ENCODE data around the gene PCOLCE2.

PCOLCE2 gene

GRCh38 chr3:142787719-142788118, 101.2 kb downstream of the PCOLCE2 start:
- H3K9me3 Mint-ChIP-seq: no peaks in the 10 kb centered on the region
- H3K4me1 Mint-ChIP-seq (ENCODE audit: low read depth): no peaks in the 10 kb centered on the region
- H3K27me3 Mint-ChIP-seq (ENCODE audit: low read depth): no peaks in the 10 kb centered on the region
- no peak for DNase-seq (ENCODE audit: low spot score)
- no peak overlapping the region for H3K27ac Mint-ChIP-seq
- no peak overlapping the region for H3K4me3 Mint-ChIP-seq
- H3K36me3 Mint-ChIP-seq (ENCODE audit: low read depth): no peaks in the 10 kb centered on the region

GRCh38 chr3:142785996-142786395, 102.9 kb downstream of the PCOLCE2 start:
- Mint-ChIP-seq H3K4me1 (ENCODE audit: low read depth) (no peaks in the 10 kb centered on the region), H3K36me3 (ENCODE audit: low read depth) (no peaks in the 10 kb centered on the region), H3K27ac (no peak overlapping the region), H3K4me3 (no peak overlapping the region), H3K9me3 (no peaks in the 10 kb centered on the region), H3K27me3 (ENCODE audit: low read depth) (no peaks in the 10 kb centered on the region)
- no peak for DNase-seq (ENCODE audit: low spot score)

DNA sequence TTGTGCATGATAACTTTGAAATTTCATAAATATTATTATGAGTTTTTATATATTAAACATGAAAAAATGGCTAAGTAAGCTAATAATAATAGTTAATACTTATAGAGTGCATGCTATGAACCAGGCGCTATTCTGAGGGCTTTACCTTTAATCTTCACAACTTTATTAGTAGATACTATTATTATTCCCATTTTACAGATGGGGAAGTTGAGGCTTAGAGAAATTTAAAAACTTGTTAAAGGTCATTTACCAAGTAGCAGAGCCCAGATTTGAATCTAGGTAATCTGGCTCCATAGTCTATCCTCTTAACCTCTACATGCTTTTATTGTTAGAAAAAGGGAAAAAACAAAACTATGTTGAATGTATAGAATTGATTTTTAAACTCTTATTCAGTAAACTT, 104.7 kb downstream of the PCOLCE2 start:
- no peak for DNase-seq (ENCODE audit: low spot score)
- Mint-ChIP-seq H3K9me3 (no peaks in the 10 kb centered on the region), H3K4me3 (no peak overlapping the region), H3K27ac (no peak overlapping the region), H3K4me1 (ENCODE audit: low read depth) (no peaks in the 10 kb centered on the region), H3K27me3 (ENCODE audit: low read depth) (no peaks in the 10 kb centered on the region), H3K36me3 (ENCODE audit: low read depth) (no peaks in the 10 kb centered on the region)

DNA sequence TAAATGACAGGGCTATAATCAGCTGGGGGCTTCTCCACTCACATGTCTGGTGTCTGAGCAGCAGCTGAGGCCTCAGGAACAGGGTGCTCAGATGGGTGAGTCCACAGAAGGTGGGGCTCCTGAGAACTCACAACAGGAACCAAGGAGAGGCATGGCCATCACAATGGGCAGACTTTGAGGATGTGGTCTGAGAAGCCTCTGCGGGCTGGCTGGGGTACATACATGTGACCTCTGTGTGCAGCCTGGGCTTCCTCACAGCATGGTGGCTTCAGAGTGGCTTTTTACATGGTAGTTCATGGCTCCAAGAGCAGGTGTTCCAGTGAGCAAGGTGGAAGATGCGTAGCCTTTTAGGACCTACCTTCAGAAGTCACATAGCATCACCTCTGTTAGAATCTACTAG, 106.3 kb downstream of the PCOLCE2 start:
- H3K4me1 Mint-ChIP-seq (ENCODE audit: low read depth): no peaks in the 10 kb centered on the region
- H3K27ac Mint-ChIP-seq: no peak overlapping the region
- no peaks in the 10 kb centered on the region for H3K9me3 Mint-ChIP-seq
- H3K36me3 Mint-ChIP-seq (ENCODE audit: low read depth): no peaks in the 10 kb centered on the region
- no peak for DNase-seq (ENCODE audit: low spot score)
- H3K27me3 Mint-ChIP-seq (ENCODE audit: low read depth): no peaks in the 10 kb centered on the region
- H3K4me3 Mint-ChIP-seq: no peak overlapping the region

DNA sequence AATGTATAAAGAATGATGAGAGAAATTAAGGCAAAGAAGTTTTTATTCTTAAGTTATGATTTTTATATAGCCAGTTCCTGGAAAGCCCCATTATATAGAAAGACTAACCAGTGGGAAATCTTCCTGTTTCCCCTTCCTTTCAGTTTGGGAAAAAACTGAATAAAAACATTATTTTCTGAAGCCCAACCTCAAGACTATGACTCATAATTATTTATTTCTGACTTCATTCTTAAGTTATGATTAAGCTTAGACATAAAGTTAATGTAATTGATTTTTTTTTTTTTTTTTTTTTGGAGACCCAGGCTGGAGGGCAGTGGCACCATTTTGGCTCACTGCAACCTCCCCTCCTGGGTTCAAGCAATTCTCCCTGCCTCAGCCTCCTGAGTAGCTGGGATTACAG, 109.3 kb downstream of the PCOLCE2 start:
- no peaks in the 10 kb centered on the region for H3K36me3 Mint-ChIP-seq (ENCODE audit: low read depth)
- no peaks in the 10 kb centered on the region for H3K4me1 Mint-ChIP-seq (ENCODE audit: low read depth)

DNA sequence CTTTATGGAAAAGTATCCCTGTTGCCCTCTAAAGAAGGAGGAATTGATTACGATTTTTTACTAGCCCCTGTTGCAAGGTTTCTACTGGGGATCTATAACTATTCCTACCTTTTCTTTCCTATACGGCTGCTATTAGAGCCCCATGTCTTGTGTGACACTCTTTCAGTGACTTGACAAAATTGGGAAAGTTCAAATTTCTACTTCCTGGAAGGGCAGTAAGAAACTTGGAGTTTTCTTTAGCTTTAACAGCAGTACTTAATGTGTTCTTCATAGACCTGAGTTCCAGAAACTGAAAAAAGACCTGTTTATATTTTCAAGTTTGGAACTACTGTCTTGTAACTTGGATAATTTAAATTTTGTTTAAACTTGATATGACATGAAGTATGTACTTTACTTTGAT, 110.3 kb downstream of the PCOLCE2 start:
- H3K9me3 Mint-ChIP-seq: no peaks in the 10 kb centered on the region
- no peak for DNase-seq (ENCODE audit: low spot score)
- no peaks in the 10 kb centered on the region for H3K27me3 Mint-ChIP-seq (ENCODE audit: low read depth)
- no peak overlapping the region for H3K27ac Mint-ChIP-seq
- no peaks in the 10 kb centered on the region for H3K4me1 Mint-ChIP-seq (ENCODE audit: low read depth)
- H3K36me3 Mint-ChIP-seq (ENCODE audit: low read depth): no peaks in the 10 kb centered on the region
- H3K4me3 Mint-ChIP-seq: no peak overlapping the region

More for the DNA sequence above, 109.3 kb downstream of the PCOLCE2 start:
- Mint-ChIP-seq H3K4me3 (no peak overlapping the region), H3K27ac (no peak overlapping the region), H3K9me3 (no peaks in the 10 kb centered on the region), H3K27me3 (ENCODE audit: low read depth) (no peaks in the 10 kb centered on the region)
- DNase-seq (ENCODE audit: low spot score): no peak

GRCh38 chr3:142777927-142778326, 111.0 kb downstream of the PCOLCE2 start:
- H3K4me1 Mint-ChIP-seq (ENCODE audit: low read depth): no peaks in the 10 kb centered on the region
- H3K27ac Mint-ChIP-seq: no peak overlapping the region
- no peaks in the 10 kb centered on the region for H3K27me3 Mint-ChIP-seq (ENCODE audit: low read depth)
- no peak overlapping the region for H3K4me3 Mint-ChIP-seq
- H3K36me3 Mint-ChIP-seq (ENCODE audit: low read depth): no peaks in the 10 kb centered on the region
- DNase-seq (ENCODE audit: low spot score): no peak
- no peaks in the 10 kb centered on the region for H3K9me3 Mint-ChIP-seq

DNA sequence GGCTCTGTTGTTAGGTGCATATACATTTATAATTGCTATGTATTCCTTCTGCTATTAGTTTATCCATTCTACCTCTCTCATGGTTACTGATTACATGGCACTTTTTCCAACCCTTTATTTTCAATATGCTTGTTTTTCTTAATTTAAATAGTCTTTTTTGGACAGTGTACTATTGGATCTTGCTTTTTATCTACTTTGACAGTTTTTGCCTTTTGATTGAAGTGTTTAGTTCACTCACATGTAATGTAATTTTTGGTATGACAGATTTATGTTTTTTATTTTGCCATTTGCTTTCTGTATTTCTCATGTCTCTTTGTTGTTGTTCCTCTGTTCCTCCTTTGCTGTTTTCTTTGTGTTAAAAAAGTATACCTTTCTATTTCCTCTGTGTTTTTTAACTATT, 120.5 kb downstream of the PCOLCE2 start:
- H3K36me3 Mint-ChIP-seq (ENCODE audit: low read depth): no peaks in the 10 kb centered on the region
- no peak for DNase-seq (ENCODE audit: low spot score)

More for the DNA sequence above, 120.5 kb downstream of the PCOLCE2 start:
- no peak overlapping the region for H3K27ac Mint-ChIP-seq
- no peak overlapping the region for H3K4me3 Mint-ChIP-seq
- no peaks in the 10 kb centered on the region for H3K27me3 Mint-ChIP-seq (ENCODE audit: low read depth)
- H3K9me3 Mint-ChIP-seq: peaks cover 16% of the 10 kb centered on the region
- no peaks in the 10 kb centered on the region for H3K4me1 Mint-ChIP-seq (ENCODE audit: low read depth)

All from T-helper 2 cell treated with Interferon-gamma antibody and Interleukin-4, amounts not matched to agents 5 μg/mL and 100 μg/mL, for 36 hours (primary cell).